ENCODE data around the gene SPHKAP.

GRCh38 chr2:228082571-228082970 lies 98.9 kb downstream of the SPHKAP start:
- TF ChIP-seq CTCF (IDR thresholded peaks at IDR 0.05) (no peak), POLR2A (IDR thresholded peaks at IDR 0.05) (no peak)
